Nephron (organoid): ENCODE results near the gene TTLL10.
A peak's percentile ranks its signal among the peaks of the same experiment; 100 is the strongest.

Source experiments
- H3K27ac Mint-ChIP-seq, 3 experiments: 2 replicates each; pipeline ENCODE4 v1.8.0; 2020; ENCODE audit warnings: mixed read lengths in 3 of 3, mild to moderate bottlenecking in 2 of 3, moderate library complexity in 1 of 3
- H3K27me3 Mint-ChIP-seq: 2 replicates; pipeline ENCODE4 v1.8.0; 2021; ENCODE audit warnings: low read depth, mild to moderate bottlenecking, moderate library complexity, mixed read lengths
- H3K36me3 Mint-ChIP-seq: 2 replicates; pipeline ENCODE4 v1.8.0; 2020; ENCODE audit warnings: low read depth, mixed read lengths
- H3K4me1 Mint-ChIP-seq: 2 replicates; pipeline ENCODE4 v1.8.0; 2020; ENCODE audit warnings: mixed read lengths
- H3K4me3 Mint-ChIP-seq, 3 experiments: 2 replicates each; pipeline ENCODE4 v1.8.0; 2020; ENCODE audit warnings: mild to moderate bottlenecking in 3 of 3, mixed read lengths in 3 of 3, moderate library complexity in 2 of 3
- H3K9me3 Mint-ChIP-seq: 2 replicates; pipeline ENCODE4 v1.8.0; 2020; ENCODE audit warnings: mixed read lengths
- CTCF ChIP-seq, 3 experiments: fragments of 200-600 bp; sonication (generic); IDR thresholded peaks; one replicate each; pipeline ENCODE4 v1.5.0; 2021; ENCODE audit warnings: antibody characterized with exemption in 3 of 3; ENCODE audit not compliant: unreplicated experiment in 3 of 3

TTLL10 gene

DNA sequence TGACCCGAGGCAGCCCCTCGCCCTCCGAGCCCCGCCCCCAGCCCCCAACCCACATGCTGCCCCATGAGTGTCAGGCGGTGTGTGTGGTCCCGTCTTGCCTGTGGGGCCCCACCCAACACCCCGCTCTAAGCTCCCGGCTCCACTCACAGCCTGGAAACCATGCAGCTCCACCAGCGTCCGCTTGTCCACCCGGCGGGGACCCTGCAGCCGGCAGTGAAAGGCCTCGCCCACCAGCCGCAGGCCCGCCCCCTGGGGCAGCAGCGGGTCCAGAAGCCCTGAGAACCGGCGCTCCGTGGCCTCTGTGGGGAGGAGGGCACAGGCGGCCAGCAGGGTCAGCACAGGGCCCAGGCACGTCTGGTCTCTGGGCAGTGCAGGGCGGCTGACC lies 70.1 kb downstream of the TTLL10 start:
- Mint-ChIP-seq H3K36me3 (no peaks in the 10 kb centered on the region), H3K4me1 (no peaks in the 10 kb centered on the region), H3K4me3 (peak overlapping the region in 1 of 3 experiments; percentile 19), H3K27ac (no peak overlapping the region), H3K27me3 (peaks cover 9% of the 10 kb centered on the region), H3K9me3 (no peaks in the 10 kb centered on the region)
- no peak for TF ChIP-seq CTCF (IDR thresholded peaks at IDR 0.05; ENCODE audit: unreplicated experiment in 3 of 3)

DNA sequence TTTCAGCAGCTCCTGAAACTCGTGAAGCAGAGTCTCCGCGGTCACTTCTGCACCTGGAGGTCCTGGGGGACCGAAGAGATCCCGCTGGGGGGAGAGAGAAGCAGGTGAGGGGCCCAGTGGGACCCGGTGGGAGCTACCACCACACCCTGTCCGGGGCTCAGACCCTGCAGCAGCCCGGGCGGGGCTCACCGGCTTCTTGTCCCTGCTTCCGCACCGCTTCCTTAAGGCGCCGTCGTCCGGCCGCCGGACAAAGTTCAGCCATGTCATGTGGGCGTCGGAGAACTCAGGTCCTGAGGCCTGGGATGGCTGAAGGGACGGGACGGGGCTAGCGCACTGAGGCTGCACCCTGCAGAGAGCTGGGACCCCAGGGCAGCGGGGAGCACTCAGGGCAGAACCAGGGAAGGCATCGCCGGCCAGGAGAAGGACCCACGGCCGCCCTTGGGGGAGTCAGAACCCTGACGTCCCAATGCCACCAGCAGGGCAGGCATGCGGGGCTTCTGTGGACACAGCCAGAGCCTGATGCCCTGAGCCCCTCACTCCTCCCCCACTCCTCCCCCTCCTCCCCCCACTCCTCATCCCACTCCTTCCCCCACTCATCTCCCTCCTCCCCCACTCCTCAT lies 70.6 kb downstream of the TTLL10 start:
- no peak for TF ChIP-seq CTCF (IDR thresholded peaks at IDR 0.05; ENCODE audit: unreplicated experiment in 3 of 3)
- no peak overlapping the region for H3K27ac Mint-ChIP-seq
- no peaks in the 10 kb centered on the region for H3K9me3 Mint-ChIP-seq
- no peaks in the 10 kb centered on the region for H3K36me3 Mint-ChIP-seq
- H3K4me3 Mint-ChIP-seq: peak overlapping the region in 1 of 3 experiments; percentile 19
- H3K4me1 Mint-ChIP-seq: no peaks in the 10 kb centered on the region
- peaks cover 9% of the 10 kb centered on the region for H3K27me3 Mint-ChIP-seq

DNA sequence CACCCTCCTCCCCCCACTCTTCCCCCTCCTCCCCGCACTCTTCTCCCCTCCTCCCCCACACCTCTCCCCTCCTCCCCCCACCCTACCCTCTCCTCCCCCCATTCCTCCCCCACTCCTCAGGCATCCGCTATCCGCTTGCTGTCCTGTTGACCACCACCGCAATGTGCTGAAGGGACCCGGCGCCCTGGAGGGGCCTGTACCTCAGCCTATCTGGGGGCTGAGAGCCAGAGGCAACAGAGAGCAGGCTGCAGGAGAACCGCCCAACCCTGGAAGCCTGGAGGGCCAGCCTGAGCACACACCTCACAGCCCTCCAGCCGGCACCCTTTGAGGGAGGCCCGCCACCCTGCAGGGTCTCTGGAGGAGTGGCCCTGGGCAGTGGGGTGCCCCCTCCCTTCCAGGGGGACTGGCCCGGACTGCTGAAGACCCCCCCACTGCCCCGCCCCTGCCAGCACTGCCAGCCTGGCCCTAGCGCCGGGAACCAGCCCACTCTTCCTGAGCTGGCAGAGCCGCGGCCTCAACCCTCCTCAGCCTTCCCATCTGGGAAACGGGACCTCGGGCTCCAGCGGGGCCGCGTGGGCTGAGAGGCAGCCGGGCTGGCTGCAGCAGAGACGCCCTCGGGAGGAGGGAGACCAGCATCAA lies 71.6 kb downstream of the TTLL10 start:
- TF ChIP-seq CTCF (IDR thresholded peaks at IDR 0.05; ENCODE audit: unreplicated experiment in 3 of 3): no peak
- H3K27me3 Mint-ChIP-seq: peaks cover 9% of the 10 kb centered on the region
- H3K9me3 Mint-ChIP-seq: no peaks in the 10 kb centered on the region
- H3K4me3 Mint-ChIP-seq: no peak overlapping the region
- no peaks in the 10 kb centered on the region for H3K4me1 Mint-ChIP-seq
- H3K27ac Mint-ChIP-seq: no peak overlapping the region
- H3K36me3 Mint-ChIP-seq: no peaks in the 10 kb centered on the region

- no peak for TF ChIP-seq CTCF (IDR thresholded peaks at IDR 0.05; ENCODE audit: unreplicated experiment in 3 of 3)
- Mint-ChIP-seq H3K4me1 (no peaks in the 10 kb centered on the region), H3K27ac (no peak overlapping the region), H3K9me3 (no peaks in the 10 kb centered on the region), H3K36me3 (no peaks in the 10 kb centered on the region), H3K27me3 (peaks cover 9% of the 10 kb centered on the region), H3K4me3 (no peak overlapping the region)
Observed at GRCh38 chr1:1245817-1246576, 72.3 kb downstream of the TTLL10 start.

DNA sequence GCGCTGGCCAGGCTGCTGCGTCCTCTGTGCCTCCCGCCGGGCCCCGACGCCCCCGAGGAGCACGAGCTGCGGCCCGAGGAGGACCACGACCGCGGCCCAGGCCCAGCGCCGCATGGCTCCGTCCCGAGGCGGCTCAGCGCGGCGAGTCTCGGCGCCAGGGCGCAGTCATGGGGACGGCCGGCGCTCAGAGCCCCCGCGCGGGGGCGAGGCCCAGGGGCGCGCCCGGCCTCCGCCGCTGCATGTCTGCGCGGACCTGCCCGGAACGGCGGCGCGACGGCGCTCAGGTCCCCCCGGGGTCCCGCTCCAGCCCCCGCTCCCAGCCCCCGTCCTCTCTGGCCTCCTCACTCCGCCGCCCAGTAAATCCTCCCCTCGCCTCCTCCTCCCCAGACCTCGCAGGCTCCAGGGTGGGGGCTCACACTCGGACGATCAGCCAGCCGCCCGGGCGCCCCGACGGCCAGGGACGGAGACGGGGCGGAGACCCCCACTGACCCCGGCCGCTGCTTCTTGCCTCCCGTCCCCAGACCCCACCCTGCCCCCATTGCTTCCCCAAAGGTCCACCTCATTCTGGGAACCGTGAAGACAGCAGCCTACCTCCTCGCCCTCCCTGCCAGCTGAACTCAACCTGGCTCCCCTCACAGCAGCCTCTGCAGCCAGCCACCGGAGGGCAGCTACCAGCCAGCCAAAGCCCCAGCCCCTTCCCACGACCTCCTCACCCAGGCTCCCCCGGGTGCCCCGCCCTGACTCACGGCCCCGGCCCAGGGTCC lies 73.1 kb downstream of the TTLL10 start, which contains the start of gene C1QTNF12:
TSS of gene C1QTNF12 (minus strand) at position 146 of the 764 bp plus-strand sequence. CDS start at position 114, 32 bp downstream.
- no peak for TF ChIP-seq CTCF (IDR thresholded peaks at IDR 0.05; ENCODE audit: unreplicated experiment in 3 of 3)
- Mint-ChIP-seq H3K4me3 (no peak within 1 kb of the TSS), H3K4me1 (no peaks in the 10 kb centered on the region)

More for the DNA sequence above, 73.1 kb downstream of the TTLL10 start, which contains the start of gene C1QTNF12:
- Mint-ChIP-seq H3K9me3 (no peaks in the 10 kb centered on the region), H3K27me3 (peaks cover 9% of the 10 kb centered on the region), H3K27ac (no peak within 1 kb of the TSS), H3K36me3 (no peaks in the 10 kb centered on the region)
